ENCODE measurements around the gene AIMP1. TPM values are rescaled to one million over a fixed set of nuclear protein-coding genes. Genes with fewer than 3 reads are reported as not detected.
A peak's percentile ranks its signal among the peaks of the same experiment; 100 is the strongest.
"Not testable (repeated sequence)": the region's sequence is repeated elsewhere in the genome, so short reads cannot be mapped to it uniquely, and the experiment has no call there.

AIMP1 gene
- total and polyA plus RNA-seq, 12 donors, result 22.8 to 38.6 (median 36.0) TPM

GRCh38 chr4:106384878-106385277, 68.5 kb downstream of the AIMP1 start:
- Histone ChIP-seq H3K36me3 (no peaks in the 10 kb centered on the region), H3K9me3 (peaks cover 0 to 11% (median 0%) of the 10 kb centered on the region in 11 donors), H3K27me3 (peaks cover 0 to 2% (median 0%) of the 10 kb centered on the region in 7 donors), H3K4me1 (no peaks in the 10 kb centered on the region), H3K4me3 (no peak overlapping the region), H3K27ac (no peak overlapping the region)
- WGBS, 2 donors, result 97 to 99% methylated on average over 3 of the region's 3 CpGs
- TF ChIP-seq, protein P1, sequence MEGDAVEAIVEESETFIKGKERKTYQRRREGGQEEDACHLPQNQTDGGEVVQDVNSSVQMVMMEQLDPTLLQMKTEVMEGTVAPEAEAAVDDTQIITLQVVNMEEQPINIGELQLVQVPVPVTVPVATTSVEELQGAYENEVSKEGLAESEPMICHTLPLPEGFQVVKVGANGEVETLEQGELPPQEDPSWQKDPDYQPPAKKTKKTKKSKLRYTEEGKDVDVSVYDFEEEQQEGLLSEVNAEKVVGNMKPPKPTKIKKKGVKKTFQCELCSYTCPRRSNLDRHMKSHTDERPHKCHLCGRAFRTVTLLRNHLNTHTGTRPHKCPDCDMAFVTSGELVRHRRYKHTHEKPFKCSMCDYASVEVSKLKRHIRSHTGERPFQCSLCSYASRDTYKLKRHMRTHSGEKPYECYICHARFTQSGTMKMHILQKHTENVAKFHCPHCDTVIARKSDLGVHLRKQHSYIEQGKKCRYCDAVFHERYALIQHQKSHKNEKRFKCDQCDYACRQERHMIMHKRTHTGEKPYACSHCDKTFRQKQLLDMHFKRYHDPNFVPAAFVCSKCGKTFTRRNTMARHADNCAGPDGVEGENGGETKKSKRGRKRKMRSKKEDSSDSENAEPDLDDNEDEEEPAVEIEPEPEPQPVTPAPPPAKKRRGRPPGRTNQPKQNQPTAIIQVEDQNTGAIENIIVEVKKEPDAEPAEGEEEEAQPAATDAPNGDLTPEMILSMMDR (IDR thresholded peaks at IDR 0.05), result no peak
- ATAC-seq, result no peak
- DNase-seq, result peak in 1 of 2 donors; percentile 2
- intact Hi-C loops (cut with DNase I), result no loop called here

DNA sequence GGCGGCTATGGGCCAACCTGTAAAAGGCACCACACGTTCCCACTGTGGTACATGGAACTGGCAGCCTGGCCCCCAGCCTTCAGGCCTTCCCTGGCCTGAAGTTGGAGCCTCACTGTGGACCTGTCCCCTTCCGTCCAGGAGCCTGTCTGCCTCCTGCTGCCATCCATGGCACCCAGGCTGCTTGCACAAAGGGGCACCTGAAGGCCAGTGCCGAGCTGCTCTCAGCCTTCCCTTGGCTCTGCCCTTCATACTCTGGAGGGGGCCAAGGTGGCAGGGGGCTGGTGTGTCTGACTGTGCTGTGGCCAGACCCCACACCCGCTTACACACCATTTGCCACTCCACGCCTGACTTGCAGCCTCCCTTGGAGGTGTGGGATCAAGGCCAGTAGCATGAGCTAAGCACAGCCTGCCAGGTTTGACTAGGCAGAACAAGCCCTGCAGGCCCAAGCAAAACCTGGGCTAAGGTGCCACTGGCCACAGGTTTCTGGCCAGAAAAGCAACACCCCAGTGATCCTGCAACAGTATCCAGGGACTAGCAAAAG, 69.6 kb downstream of the AIMP1 start:
- WGBS, 2 donors, result 72 to 80% methylated on average over 6 of the region's 6 CpGs
- Histone ChIP-seq H3K27ac (no peak overlapping the region), H3K9me3 (peaks cover 0 to 11% (median 0%) of the 10 kb centered on the region in 11 donors), H3K36me3 (no peaks in the 10 kb centered on the region), H3K4me3 (no peak overlapping the region), H3K27me3 (peaks cover 0 to 2% (median 0%) of the 10 kb centered on the region in 7 donors), H3K4me1 (no peaks in the 10 kb centered on the region)
- TF ChIP-seq, protein P1 (IDR thresholded peaks at IDR 0.05), result no peak
- DNase-seq (no peak), ATAC-seq (no peak)
- intact Hi-C loops (cut with DNase I), result no loop called here

GRCh38 chr4:106395582-106395981, 79.2 kb downstream of the AIMP1 start:
- TF ChIP-seq, protein P1 (IDR thresholded peaks at IDR 0.05), result no peak
- Histone ChIP-seq H3K4me1 (no peaks in the 10 kb centered on the region), H3K27me3 (no peaks in the 10 kb centered on the region), H3K9me3 (peaks cover 0 to 70% (median 32%) of the 10 kb centered on the region in 11 donors), H3K36me3 (no peaks in the 10 kb centered on the region), H3K4me3 (no peak overlapping the region), H3K27ac (no peak overlapping the region)
- 73 to 76% methylated on average over 2 of the region's 2 CpGs for WGBS, 2 donors
- ATAC-seq, result no peak
- DNase-seq, result no peak
- intact Hi-C loops (cut with DNase I), result no loop called here

GRCh38 chr4:106398898-106399297, 82.5 kb downstream of the AIMP1 start:
- ATAC-seq; DNase-seq; H3K27ac ChIP-seq; H3K27me3 ChIP-seq; H3K4me3 ChIP-seq; intact Hi-C loops (cut with DNase I); H3K36me3 ChIP-seq; H3K4me1 ChIP-seq: not testable (repeated sequence)
- H3K9me3 ChIP-seq, result peaks cover 0 to 69% (median 36%) of the 10 kb centered on the region in 11 donors
- WGBS, 2 donors, result 55 to 65% methylated on average over 2 of the region's 4 CpGs

Other genes with a start within 250 kb of the AIMP1 start
- gene TBCK, start 341 bp upstream of the AIMP1 start, total RNA-seq, result 10 to 100 TPM in 9 of 10 donors, 1 to 10 TPM in 1; 8.3 to 22.8 (median 18.4) TPM
- 1 to 10 TPM; 5.0 to 6.0 TPM for gene TBCK, start 341 bp upstream of the AIMP1 start, polyA plus RNA-seq
- gene GIMD1, start 52.2 kb downstream of the AIMP1 start, total RNA-seq, result not detected
- gene GIMD1, start 52.2 kb downstream of the AIMP1 start, polyA plus RNA-seq, result not detected